Mucosa of rectum (tissue), 2 donors: ENCODE results near the gene PHLDA2.

Source experiments
- H3K27ac ChIP-seq, 2 donors: one replicate each; pipeline ENCODE4 v1.7.0; 2013; ENCODE audit warnings: inconsistent platforms in 2 of 2, low read depth in 2 of 2, low read length in 2 of 2
- H3K27me3 ChIP-seq, 2 donors: one replicate each; pipeline ENCODE4 v1.7.0; 2013; ENCODE audit warnings: low read length in 2 of 2; ENCODE audit not compliant: control insufficient read depth in 2 of 2, insufficient read depth in 2 of 2
- H3K36me3 ChIP-seq, 2 donors: one replicate each; pipeline ENCODE4 v1.7.0; 2013; ENCODE audit warnings: low read length in 2 of 2; ENCODE audit not compliant: control insufficient read depth in 2 of 2, insufficient read depth in 2 of 2
- H3K4me1 ChIP-seq, 2 donors: one replicate each; pipeline ENCODE4 v1.7.0; 2013; ENCODE audit warnings: low read length in 2 of 2, mild to moderate bottlenecking in 1 of 2; ENCODE audit not compliant: control insufficient read depth in 2 of 2, insufficient read depth in 2 of 2
- H3K4me3 ChIP-seq, 2 donors: one replicate each; pipeline ENCODE4 v1.7.0; 2013; ENCODE audit warnings: low read length in 2 of 2
- H3K9ac ChIP-seq, 2 donors: one replicate each; pipeline ENCODE4 v1.7.0; 2013; ENCODE audit warnings: low read length in 2 of 2, low read depth in 1 of 2, mild to moderate bottlenecking in 1 of 2
- H3K9me3 ChIP-seq, 2 donors: one replicate each; pipeline ENCODE4 v1.7.0; 2013; ENCODE audit warnings: low read length in 2 of 2; ENCODE audit not compliant: control insufficient read depth in 2 of 2
- donor health status: healthy.
- donor health status: Normal muscosa, but diverticular disease.

PHLDA2 gene

DNA sequence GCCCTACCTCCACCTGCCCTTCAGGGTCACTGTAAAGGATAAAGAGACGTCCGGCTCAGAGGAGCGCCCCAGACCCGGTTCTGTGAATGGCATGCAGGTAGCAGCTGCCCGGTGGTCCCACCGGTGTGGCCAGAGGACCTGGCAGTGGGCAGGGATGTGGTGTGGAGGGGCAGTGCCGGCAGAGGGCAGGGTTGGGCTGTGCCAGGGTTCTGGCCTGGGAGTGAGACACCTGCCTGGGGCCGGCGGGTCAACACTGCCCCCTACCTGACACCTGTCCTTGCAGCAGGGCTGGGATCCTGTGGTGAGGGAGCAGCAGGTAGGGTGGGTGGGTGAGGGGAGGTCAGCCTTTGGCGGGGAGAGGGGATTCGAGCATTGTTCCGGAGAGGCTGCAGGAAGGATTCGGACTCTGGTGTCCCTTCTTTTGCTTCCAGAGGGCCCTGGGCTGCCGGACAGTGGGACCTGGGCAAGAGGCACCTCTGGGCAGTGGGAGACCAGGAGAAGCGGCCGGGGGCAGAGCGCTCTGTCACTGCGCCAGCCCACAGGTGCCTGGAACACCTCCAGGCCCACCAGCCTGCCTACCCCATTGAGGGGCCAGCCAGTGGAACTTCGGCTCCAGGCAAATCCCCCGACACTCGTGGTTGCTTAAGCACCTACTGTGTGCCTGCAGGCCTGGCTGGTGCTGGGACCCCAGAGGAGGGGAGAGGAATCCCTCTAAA, 1.6 kb upstream of the PHLDA2 start:
- Histone ChIP-seq H3K4me3 (peak overlapping the region; percentile 70 to 78), H3K36me3 (no peaks in the 10 kb centered on the region), H3K9me3 (no peaks in the 10 kb centered on the region), H3K27me3 (peaks cover 0 to 2% of the 10 kb centered on the region in 2 donors), H3K9ac (peak overlapping the region; percentile 78 to 79), H3K27ac (peak overlapping the region; percentile 90 to 96), H3K4me1 (peaks cover 21 to 35% of the 10 kb centered on the region in 2 donors)

DNA sequence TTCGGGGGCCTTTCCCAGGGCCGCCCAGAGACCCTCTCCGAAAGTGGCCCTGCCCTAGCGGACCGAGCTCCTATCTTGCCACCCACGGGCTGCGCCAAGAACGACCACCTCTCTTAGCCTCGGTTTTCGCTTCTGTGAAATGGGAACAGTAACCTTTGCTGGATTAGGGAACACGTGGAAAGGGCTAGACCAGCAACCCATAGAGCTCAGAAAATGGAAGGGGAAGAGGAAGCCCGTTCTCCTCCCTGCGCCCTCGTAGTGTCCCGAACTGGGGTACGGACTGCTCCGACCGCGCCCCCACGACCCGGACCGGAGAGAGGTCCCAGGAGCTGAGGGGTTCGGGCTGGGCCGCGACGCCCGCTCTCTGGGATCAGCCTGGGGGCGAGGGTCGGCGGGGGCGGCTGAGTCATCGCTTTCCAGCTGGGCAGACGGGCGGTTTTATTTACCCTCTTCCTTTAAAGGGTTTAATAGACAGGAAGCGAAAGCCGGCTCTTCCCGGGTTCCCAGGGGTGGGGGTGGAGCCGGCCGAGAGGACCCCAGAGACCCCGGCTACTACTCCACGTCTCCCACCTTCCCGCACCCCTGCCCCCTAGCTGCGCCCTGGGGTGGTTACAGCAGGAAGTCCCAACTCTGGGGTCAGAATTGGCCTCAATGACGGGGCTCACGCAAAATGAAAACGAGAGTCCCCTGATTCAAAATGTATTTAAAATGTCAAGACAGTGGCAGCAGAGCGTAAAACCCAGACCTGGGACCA, 907 bp upstream of the PHLDA2 start:
- no peaks in the 10 kb centered on the region for H3K9me3 ChIP-seq
- peak overlapping the region; percentile 78 to 79 for H3K9ac ChIP-seq
- H3K4me1 ChIP-seq: peaks cover 23 to 38% of the 10 kb centered on the region in 2 donors
- H3K36me3 ChIP-seq: no peaks in the 10 kb centered on the region
- peak overlapping the region; percentile 70 to 78 for H3K4me3 ChIP-seq
- H3K27ac ChIP-seq: peak overlapping the region; percentile 90 to 96
- H3K27me3 ChIP-seq: peaks cover 0 to 2% of the 10 kb centered on the region in 2 donors

DNA sequence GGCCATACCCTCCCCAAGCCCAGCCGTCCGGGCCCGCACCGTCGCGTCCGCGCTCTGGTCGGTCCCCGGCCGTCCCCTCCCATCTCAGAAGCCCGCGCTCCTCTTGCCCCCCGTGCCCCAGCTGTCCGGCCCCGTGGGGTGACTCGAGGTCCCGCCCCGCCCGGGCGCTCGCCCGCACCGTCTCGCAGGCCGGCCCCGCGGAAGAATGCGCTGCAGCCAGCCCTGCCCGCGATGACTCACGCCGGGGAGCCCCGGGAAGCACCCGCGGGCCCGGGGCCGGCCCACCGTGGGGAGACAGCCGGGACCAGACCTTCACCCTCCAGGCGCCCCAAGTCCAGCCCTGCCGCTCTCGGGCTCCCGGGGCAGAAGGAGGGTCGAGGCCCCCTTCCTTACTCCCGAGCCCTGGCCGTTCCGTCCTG, 320 bp upstream of the PHLDA2 start:
- peak overlapping the region; percentile 78 to 79 for H3K9ac ChIP-seq
- peaks cover 29 to 44% of the 10 kb centered on the region in 2 donors for H3K4me1 ChIP-seq
- peaks cover 0 to 2% of the 10 kb centered on the region in 2 donors for H3K27me3 ChIP-seq
- no peaks in the 10 kb centered on the region for H3K36me3 ChIP-seq
- H3K4me3 ChIP-seq: peak overlapping the region; percentile 70 to 78
- H3K9me3 ChIP-seq: no peaks in the 10 kb centered on the region
- H3K27ac ChIP-seq: peak overlapping the region; percentile 90 to 96

DNA sequence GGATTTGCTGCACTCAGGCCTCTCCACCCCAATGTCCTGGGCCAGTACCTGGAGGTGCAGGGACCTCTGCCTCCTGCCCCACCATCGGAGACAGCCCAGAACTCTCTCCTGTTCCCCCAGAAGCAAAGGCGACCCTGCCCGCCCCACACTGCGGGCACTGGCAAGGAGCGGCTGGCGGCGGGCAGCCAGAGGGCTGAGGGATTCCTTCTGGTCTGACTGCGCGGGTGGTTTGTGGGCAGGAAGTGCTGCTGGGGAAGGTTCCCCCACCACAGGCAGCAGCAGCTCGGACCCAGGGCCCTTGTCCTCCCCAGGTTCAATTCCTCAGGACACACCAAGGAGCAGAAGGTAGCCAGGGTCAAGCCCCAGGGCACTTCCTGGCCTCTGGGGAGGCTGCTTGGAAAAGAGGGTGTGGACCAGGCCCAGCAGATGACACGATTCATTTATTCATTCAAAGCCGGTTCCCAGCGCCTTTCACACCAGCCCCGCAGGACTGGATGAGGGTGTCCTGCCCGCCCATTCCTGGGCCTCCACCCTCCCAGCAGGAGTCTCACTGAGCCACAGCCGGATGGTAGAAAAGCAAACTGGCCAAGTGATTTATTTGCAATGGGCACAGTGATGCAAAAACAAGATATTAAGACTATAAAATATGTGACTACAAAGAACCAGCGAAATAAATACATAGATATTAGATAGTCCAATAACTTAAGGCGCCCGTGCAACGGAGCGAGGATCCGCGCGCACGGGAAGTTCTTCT, 1.2 kb downstream of the PHLDA2 start:
- Histone ChIP-seq H3K9me3 (no peaks in the 10 kb centered on the region), H3K4me1 (peaks cover 36 to 48% of the 10 kb centered on the region in 2 donors), H3K27me3 (peaks cover 0 to 2% of the 10 kb centered on the region in 2 donors), H3K36me3 (no peaks in the 10 kb centered on the region), H3K9ac (peak overlapping the region; percentile 65 to 87), H3K27ac (peak overlapping the region; percentile 90 to 96), H3K4me3 (peak overlapping the region; percentile 70 to 73)

DNA sequence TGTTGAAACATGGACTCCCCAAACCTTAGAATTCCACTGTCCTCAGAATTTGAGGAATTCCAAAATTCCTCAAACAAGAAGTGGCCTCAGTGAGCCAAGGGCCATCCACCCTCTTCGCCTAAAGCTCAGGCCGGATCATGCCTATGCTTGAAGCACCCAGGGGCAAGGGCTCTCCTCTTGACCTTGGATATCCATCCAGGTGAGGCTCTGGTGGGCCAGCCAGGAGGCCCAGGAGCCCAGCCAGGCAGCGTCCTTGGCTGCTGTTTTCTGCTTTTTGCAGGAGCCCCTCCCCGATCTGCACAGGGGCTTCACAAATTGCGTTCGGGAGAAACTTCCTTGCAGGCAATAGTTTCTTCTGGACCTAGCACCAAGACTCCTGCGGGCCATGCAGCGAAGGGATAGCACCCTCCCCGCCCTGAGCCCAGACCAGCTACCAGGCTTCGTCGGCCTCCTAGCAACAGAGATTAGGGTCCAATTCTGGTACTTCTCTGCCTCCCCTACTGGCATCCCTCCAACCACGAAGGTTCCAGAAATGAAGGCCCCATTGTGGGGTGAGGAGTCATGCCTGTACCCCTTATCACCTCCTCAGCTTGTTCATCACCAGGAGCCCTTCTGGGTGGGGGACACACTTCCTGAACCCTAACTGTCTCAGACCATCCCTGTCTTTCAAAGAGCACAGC, 2.0 kb downstream of the PHLDA2 start:
- Histone ChIP-seq H3K36me3 (no peaks in the 10 kb centered on the region), H3K9me3 (no peaks in the 10 kb centered on the region), H3K4me3 (peak overlapping the region; percentile 70 to 73), H3K4me1 (peaks cover 36 to 44% of the 10 kb centered on the region in 2 donors), H3K9ac (peak overlapping the region in 1 of 2 donors; percentile 87), H3K27me3 (peaks cover 0 to 2% of the 10 kb centered on the region in 2 donors), H3K27ac (peak overlapping the region in 1 of 2 donors; percentile 90)

DNA sequence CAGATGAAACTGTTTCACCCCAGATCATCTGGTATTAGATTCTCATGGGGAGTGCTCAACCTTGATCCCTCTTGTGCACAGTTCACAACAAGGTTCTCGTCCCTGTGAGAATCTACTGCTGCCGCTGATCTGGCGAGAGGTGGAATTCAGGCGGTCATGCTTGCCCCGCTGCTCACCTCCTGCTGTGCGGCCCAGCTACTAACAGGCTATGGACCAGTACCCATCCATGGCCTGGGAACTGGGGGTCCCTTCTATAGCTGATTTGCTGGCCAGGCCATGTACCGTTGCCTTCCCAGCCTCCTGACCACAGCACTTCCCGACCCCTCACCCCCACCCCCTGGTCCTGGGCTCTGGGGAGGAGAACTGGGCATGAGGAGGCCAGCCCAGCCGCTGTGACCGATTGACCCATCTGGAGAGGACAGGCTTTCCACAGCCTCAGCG, 2.6 kb downstream of the PHLDA2 start:
- H3K9me3 ChIP-seq: no peaks in the 10 kb centered on the region
- H3K36me3 ChIP-seq: no peaks in the 10 kb centered on the region
- no peak overlapping the region for H3K4me3 ChIP-seq
- H3K27ac ChIP-seq: no peak overlapping the region
- H3K9ac ChIP-seq: no peak overlapping the region
- peaks cover 36 to 44% of the 10 kb centered on the region in 2 donors for H3K4me1 ChIP-seq
- H3K27me3 ChIP-seq: peaks cover 0 to 2% of the 10 kb centered on the region in 2 donors

DNA sequence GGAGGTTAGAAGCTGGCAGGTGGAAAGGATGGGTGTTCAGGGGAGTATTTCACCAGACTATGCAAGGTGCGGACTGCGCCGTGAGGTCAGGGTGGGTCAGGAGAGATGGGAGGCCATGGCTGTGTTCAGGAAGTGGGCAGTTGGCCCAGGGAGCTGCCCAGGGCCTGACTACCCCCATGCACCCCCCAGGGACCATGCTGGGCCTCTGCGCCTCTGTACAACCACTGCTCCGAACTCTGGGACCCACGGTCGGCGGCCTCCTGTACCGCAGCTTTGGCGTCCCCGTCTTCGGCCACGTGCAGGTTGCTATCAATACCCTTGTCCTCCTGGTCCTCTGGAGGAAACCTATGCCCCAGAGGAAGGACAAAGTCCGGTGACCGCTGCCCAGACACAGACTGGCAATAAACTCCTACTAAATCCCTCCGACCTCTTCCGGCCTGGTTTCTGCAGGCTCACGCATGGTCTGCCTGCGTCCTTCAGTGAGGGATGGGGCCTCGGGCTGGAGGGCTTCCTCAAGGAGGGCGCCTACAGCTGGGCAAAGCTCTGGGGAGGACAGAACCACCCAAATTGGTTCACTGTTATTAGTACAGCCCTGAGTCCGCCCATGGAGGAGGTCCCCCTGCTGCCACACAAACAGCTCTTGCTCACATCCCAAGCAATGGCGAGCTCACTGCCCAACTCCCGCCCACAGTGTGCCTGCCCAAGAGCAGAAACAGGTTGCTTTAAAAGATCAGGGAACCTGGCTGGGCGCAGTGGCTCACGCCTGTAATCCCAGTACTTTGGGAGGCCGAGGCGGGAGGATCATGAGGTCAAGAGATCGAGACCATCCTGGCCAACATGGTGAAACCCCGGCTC, 4.2 kb downstream of the PHLDA2 start:
- Histone ChIP-seq H3K27me3 (peaks cover 0 to 2% of the 10 kb centered on the region in 2 donors), H3K9ac (peak overlapping the region in 1 of 2 donors; percentile 54), H3K4me3 (peak overlapping the region; percentile 7 to 52), H3K4me1 (peaks cover 31 to 40% of the 10 kb centered on the region in 2 donors), H3K36me3 (no peaks in the 10 kb centered on the region), H3K27ac (peak overlapping the region; percentile 78 to 83), H3K9me3 (no peaks in the 10 kb centered on the region)

DNA sequence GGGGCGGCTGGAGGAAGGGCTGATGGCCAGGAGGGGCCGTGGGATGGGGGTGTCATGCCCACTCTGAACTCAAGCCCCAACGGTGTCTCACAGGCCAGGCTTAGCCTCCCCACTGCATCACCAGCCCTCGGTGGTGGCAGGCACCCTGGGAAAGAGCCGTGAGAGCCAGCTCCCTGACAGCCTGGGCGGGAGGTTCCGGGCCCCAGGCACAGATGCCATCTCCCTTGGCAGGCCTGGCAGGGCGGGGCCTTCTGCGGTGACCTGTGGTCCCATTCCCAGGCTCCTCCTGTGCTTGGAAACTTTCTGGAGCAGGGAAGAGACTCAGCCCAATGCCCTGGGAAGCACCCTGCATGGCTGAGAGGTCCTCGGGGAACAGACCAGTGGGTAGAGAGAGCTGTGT, 4.8 kb downstream of the PHLDA2 start:
- Histone ChIP-seq H3K9ac (peak overlapping the region in 1 of 2 donors; percentile 54), H3K36me3 (no peaks in the 10 kb centered on the region), H3K27ac (peak overlapping the region; percentile 78 to 83), H3K4me3 (peak overlapping the region; percentile 7 to 52), H3K9me3 (no peaks in the 10 kb centered on the region), H3K4me1 (peaks cover 27 to 34% of the 10 kb centered on the region in 2 donors), H3K27me3 (peaks cover 0 to 2% of the 10 kb centered on the region in 2 donors)
